OCI-LY3 (cell line): Measurements from ENCODE around the gene DUT.

Source experiments
- EZH2phosphoT487 ChIP-seq: fragments of 200-600 bp; shearing (Covaris generic); IDR thresholded peaks from 2 replicates; pipeline ENCODE4 v1.6.1; 2018; ENCODE audit warnings: antibody characterized with exemption, mixed run types, low read depth
- TF ChIP-seq, protein P1 (sequence below): fragments of 200-600, 300-600 bp; sonication (generic); IDR thresholded peaks from 2 replicates; pipeline ENCODE4 v1.5.1; 2014; ENCODE audit warnings: antibody characterized with exemption, low read length, low read depth

DNA sequence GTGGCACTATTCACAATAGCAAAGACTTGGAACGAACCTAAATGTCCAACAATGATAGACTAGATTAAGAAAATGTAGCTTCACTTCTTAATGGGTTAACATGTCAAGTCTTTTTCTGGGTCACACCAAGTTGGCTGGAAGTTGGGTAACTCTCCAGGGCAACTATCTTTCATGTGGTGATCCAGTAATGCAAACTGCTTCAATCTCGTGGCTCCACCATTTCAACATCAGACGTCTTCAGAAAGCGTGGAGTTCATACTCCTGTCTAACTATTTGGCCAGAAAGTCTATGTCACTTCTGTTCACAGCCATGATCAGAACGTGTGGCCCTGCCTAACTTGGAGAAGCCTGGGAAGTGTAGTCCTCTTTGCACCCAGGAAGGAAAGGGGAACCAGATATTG lies 32.2 kb downstream of the DUT start:
- TF ChIP-seq, protein P1, sequence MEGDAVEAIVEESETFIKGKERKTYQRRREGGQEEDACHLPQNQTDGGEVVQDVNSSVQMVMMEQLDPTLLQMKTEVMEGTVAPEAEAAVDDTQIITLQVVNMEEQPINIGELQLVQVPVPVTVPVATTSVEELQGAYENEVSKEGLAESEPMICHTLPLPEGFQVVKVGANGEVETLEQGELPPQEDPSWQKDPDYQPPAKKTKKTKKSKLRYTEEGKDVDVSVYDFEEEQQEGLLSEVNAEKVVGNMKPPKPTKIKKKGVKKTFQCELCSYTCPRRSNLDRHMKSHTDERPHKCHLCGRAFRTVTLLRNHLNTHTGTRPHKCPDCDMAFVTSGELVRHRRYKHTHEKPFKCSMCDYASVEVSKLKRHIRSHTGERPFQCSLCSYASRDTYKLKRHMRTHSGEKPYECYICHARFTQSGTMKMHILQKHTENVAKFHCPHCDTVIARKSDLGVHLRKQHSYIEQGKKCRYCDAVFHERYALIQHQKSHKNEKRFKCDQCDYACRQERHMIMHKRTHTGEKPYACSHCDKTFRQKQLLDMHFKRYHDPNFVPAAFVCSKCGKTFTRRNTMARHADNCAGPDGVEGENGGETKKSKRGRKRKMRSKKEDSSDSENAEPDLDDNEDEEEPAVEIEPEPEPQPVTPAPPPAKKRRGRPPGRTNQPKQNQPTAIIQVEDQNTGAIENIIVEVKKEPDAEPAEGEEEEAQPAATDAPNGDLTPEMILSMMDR = no peak
- no peak for TF ChIP-seq EZH2phosphoT487
